Measurements from ENCODE around the gene GOLGA1. TPM values are rescaled to one million over a fixed set of nuclear protein-coding genes. Genes with fewer than 3 reads are reported as not detected.
"Not testable (repeated sequence)": the region's sequence is repeated elsewhere in the genome, so short reads cannot be mapped to it uniquely, and the experiment has no call there.

The GOLGA1 gene
- total and polyA plus RNA-seq, 4 donors = 7.9 to 20.4 (median 13.3) TPM

DNA sequence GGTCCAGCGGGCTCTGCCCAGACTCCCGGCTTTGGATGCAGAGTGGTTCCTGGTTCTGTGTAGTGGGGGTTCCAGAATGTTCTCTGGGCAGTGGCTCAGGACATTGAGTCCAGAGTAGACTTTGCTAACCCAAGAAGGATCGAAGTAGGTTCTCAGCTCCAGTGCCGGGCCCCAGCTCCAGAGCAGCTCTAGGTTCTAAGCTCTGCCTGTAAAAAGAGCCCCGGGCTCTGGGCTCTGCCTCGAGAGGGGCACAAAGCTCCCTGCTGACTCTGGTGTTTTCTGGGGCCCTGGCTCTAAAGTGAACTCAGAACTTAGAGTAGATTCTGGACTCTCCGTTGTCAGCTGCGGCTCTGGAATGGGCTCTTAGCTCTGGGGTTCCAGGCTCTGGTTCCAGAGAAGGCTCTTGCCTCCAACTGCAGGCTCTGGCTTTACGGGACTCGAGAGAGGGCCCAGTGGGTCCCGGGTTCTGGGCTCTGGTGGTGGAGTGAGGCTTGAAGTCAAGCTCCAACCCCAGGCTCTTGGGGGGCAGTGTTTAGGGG, 87.2 kb downstream of the GOLGA1 start:
- Histone ChIP-seq H3K4me1 (ENCODE audit: control insufficient read depth in 1 of 2, insufficient read depth in 2 of 2, low read length in 2 of 2) (no peaks in the 10 kb centered on the region), H3K4me3 (ENCODE audit: low read length in 2 of 2) (peak overlapping the region in 1 of 2 donors; percentile 28), H3K36me3 (ENCODE audit: control insufficient read depth in 1 of 2, insufficient read depth in 2 of 2, low read length in 1 of 2) (peaks cover 0 to 5% of the 10 kb centered on the region in 2 donors), H3K27me3 (ENCODE audit: control insufficient read depth in 1 of 2, insufficient read depth in 2 of 2, low read length in 1 of 2) (no peaks in the 10 kb centered on the region), H3K9me3 (ENCODE audit: control insufficient read depth, low read length) (no peaks in the 10 kb centered on the region), H3K27ac (ENCODE audit: low read depth in 1 of 2, low read length in 2 of 2) (no peak overlapping the region)
- DNase-seq = peak in 1 of 2 donors; percentile 35
- intact Hi-C loops (cut with DNase I) = loop anchor here (1.0 kb wide), 1 partner anchor 81 kb away; no protein-coding TSS in a partner anchor
- peak; percentile 6 for ATAC-seq (ENCODE audit: low FRiP score)
- WGBS, 2 donors = 55 to 60% methylated on average over 11 of the region's 11 CpGs

DNA sequence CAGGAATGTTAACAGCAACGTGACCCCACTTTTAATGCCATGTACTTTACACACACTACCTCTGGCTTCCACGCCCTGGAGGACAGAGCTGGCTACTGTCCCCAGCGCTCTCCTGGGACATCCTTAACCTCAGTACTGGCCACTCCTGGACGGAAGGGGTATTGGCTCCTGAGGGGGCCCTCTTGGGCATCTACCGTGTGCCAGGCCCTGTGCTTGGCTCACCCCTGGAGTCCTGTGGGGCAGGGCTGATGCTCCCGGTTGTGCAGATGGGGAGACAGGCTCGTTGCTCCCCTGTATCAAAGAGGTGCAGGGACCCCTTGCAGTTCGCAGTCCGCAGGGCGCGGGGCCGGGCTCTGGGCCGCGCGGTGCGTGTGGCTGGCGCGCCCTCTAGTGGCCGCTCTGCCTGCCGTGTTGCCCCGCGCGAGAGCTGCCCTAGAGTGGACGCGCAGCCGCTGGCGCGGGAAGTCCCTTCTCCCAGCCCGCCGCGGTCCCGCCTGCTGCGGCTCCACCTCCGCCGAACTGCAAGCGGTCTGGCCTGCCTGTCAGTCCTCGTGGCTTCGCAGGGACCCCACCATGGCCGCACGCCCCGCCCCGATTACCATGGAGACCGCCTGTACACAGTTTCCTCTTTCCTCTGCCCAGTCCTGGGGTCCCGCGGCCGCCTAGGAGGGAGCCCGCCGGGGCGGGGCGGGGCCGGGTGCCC, 87.9 kb downstream of the GOLGA1 start, which contains the start of gene WDR38:
TSS of gene WDR38 (plus strand) at position 632 of the 703 bp plus-strand sequence. CDS start 72 bp downstream, outside the sequence.
- DNase-seq (peak; percentile 86 to 91), ATAC-seq (ENCODE audit: low FRiP score) (peak; percentile 92)
- intact Hi-C loops (cut with DNase I) = loop anchor here (1.0 kb wide), 1 partner anchor 81 kb away; no protein-coding TSS in a partner anchor
- H3K27me3 ChIP-seq (ENCODE audit: control insufficient read depth in 1 of 2, insufficient read depth in 2 of 2, low read length in 1 of 2) = no peaks in the 10 kb centered on the region
- H3K36me3 ChIP-seq (ENCODE audit: control insufficient read depth in 1 of 2, insufficient read depth in 2 of 2, low read length in 1 of 2) = peaks cover 0 to 3% of the 10 kb centered on the region in 2 donors
- WGBS, 2 donors = 1% methylated on average over 38 to 51 of the region's 51 CpGs
- no peaks in the 10 kb centered on the region for H3K4me1 ChIP-seq (ENCODE audit: control insufficient read depth in 1 of 2, insufficient read depth in 2 of 2, low read length in 2 of 2)
- H3K27ac ChIP-seq (ENCODE audit: low read depth in 1 of 2, low read length in 2 of 2) = no peak within 1 kb of the TSS
- peak within 1 kb of the TSS in 1 of 2 donors; percentile 28 for H3K4me3 ChIP-seq (ENCODE audit: low read length in 2 of 2)
- H3K9me3 ChIP-seq (ENCODE audit: control insufficient read depth, low read length) = no peaks in the 10 kb centered on the region

DNA sequence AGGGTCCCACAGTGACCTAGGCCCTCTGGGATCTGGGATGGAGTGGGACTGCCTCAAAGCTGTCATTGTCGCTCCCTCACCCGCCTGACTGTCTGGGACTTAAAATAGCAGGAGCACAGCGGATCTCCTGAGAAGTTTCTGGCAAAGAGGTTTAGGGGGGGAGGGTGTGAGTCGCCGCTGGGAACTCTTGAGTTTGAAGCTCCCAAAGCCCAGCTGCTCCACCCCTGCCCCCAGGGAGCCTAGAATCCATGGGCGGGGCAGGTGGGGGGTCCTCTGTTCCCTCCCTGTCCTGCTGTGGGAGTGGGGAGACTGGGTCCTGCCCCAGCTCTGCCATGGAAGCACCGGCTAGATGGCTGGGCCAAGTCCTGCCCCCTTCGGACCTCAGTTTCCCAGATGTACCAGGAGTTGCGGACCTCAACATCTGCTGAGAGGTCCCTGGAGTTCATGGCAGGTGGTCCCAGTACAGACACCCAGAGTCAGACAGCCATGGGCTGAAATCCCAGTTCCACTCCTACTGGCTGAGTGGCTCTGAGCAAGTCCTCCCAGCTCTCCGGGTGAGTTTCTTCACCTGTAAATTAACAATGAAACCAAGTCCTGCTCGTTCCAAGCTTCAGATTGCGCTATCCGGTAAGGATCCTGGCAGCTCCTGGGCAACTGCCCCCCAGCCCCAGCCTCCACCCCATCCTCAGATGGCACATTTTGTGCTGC, 88.6 kb downstream of the GOLGA1 start:
- Histone ChIP-seq H3K36me3 (ENCODE audit: control insufficient read depth in 1 of 2, insufficient read depth in 2 of 2, low read length in 1 of 2) (no peaks in the 10 kb centered on the region), H3K27ac (ENCODE audit: low read depth in 1 of 2, low read length in 2 of 2) (no peak overlapping the region), H3K4me3 (ENCODE audit: low read length in 2 of 2) (no peak overlapping the region), H3K9me3 (ENCODE audit: control insufficient read depth, low read length) (no peaks in the 10 kb centered on the region), H3K27me3 (ENCODE audit: control insufficient read depth in 1 of 2, insufficient read depth in 2 of 2, low read length in 1 of 2) (no peaks in the 10 kb centered on the region), H3K4me1 (ENCODE audit: control insufficient read depth in 1 of 2, insufficient read depth in 2 of 2, low read length in 2 of 2) (no peaks in the 10 kb centered on the region)
- intact Hi-C loops (cut with DNase I) = no loop called here
- 27 to 33% methylated on average over 13 of the region's 13 CpGs for WGBS, 2 donors
- ATAC-seq (ENCODE audit: low FRiP score) = no peak
- no peak for DNase-seq

- 62 to 67% methylated on average over 10 of the region's 10 CpGs for WGBS, 2 donors
Measured at GRCh38 chr9:124849801-124850200, 91.1 kb downstream of the GOLGA1 start.

GRCh38 chr9:124846969-124847368, 93.9 kb downstream of the GOLGA1 start:
- intact Hi-C loops (cut with DNase I) = no loop called here
- WGBS, 2 donors = 93 to 95% methylated on average over 6 of the region's 6 CpGs
- ATAC-seq (ENCODE audit: low FRiP score) (no peak), DNase-seq (no peak)
- Histone ChIP-seq H3K4me1 (ENCODE audit: control insufficient read depth in 1 of 2, insufficient read depth in 2 of 2, low read length in 2 of 2) (no peaks in the 10 kb centered on the region), H3K4me3 (ENCODE audit: low read length in 2 of 2) (no peak overlapping the region), H3K36me3 (ENCODE audit: control insufficient read depth in 1 of 2, insufficient read depth in 2 of 2, low read length in 1 of 2) (no peaks in the 10 kb centered on the region), H3K27ac (ENCODE audit: low read depth in 1 of 2, low read length in 2 of 2) (no peak overlapping the region), H3K27me3 (ENCODE audit: control insufficient read depth in 1 of 2, insufficient read depth in 2 of 2, low read length in 1 of 2) (no peaks in the 10 kb centered on the region), H3K9me3 (ENCODE audit: control insufficient read depth, low read length) (no peaks in the 10 kb centered on the region)

More at GRCh38 chr9:124849801-124850200, 91.1 kb downstream of the GOLGA1 start:
- H3K27ac ChIP-seq (ENCODE audit: low read depth in 1 of 2, low read length in 2 of 2) = no peak overlapping the region
- intact Hi-C loops (cut with DNase I) = no loop called here
- H3K36me3 ChIP-seq (ENCODE audit: control insufficient read depth in 1 of 2, insufficient read depth in 2 of 2, low read length in 1 of 2) = no peaks in the 10 kb centered on the region
- H3K4me1 ChIP-seq (ENCODE audit: control insufficient read depth in 1 of 2, insufficient read depth in 2 of 2, low read length in 2 of 2) = no peaks in the 10 kb centered on the region
- H3K4me3 ChIP-seq (ENCODE audit: low read length in 2 of 2) = no peak overlapping the region
- H3K27me3 ChIP-seq (ENCODE audit: control insufficient read depth in 1 of 2, insufficient read depth in 2 of 2, low read length in 1 of 2) = no peaks in the 10 kb centered on the region
- ATAC-seq (ENCODE audit: low FRiP score) = no peak
- no peak for DNase-seq
- H3K9me3 ChIP-seq (ENCODE audit: control insufficient read depth, low read length) = no peaks in the 10 kb centered on the region

DNA sequence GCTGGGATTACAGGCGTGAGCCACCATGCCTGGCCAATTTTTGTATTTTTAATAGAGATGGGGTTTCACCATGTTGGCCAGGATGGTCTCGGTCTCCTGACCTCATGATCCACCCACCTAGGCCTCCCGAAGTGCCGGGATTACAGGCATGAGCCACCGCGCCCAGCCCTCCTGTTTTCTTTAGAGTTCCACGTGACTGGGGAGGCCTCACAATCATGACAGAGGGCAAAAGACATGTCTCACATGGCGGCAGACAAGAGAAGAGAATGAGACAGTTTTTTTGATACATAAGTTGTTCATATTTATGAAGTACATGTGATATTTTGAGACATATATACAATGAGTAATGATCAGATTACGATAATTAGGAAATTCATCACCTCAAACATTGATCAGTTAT, 94.4 kb downstream of the GOLGA1 start:
- H3K27me3 ChIP-seq (ENCODE audit: control insufficient read depth in 1 of 2, insufficient read depth in 2 of 2, low read length in 1 of 2); H3K9me3 ChIP-seq (ENCODE audit: control insufficient read depth, low read length); H3K36me3 ChIP-seq (ENCODE audit: control insufficient read depth in 1 of 2, insufficient read depth in 2 of 2, low read length in 1 of 2); H3K27ac ChIP-seq (ENCODE audit: low read depth in 1 of 2, low read length in 2 of 2); DNase-seq; ATAC-seq (ENCODE audit: low FRiP score); H3K4me1 ChIP-seq (ENCODE audit: control insufficient read depth in 1 of 2, insufficient read depth in 2 of 2, low read length in 2 of 2); intact Hi-C loops (cut with DNase I); H3K4me3 ChIP-seq (ENCODE audit: low read length in 2 of 2): not testable (repeated sequence)
- 90 to 92% methylated on average over 9 of the region's 9 CpGs for WGBS, 2 donors

GRCh38 chr9:124844291-124844690, 96.6 kb downstream of the GOLGA1 start:
- no peak for DNase-seq
- Histone ChIP-seq H3K27ac (ENCODE audit: low read depth in 1 of 2, low read length in 2 of 2) (no peak overlapping the region), H3K9me3 (ENCODE audit: control insufficient read depth, low read length) (no peaks in the 10 kb centered on the region), H3K27me3 (ENCODE audit: control insufficient read depth in 1 of 2, insufficient read depth in 2 of 2, low read length in 1 of 2) (no peaks in the 10 kb centered on the region), H3K4me1 (ENCODE audit: control insufficient read depth in 1 of 2, insufficient read depth in 2 of 2, low read length in 2 of 2) (no peaks in the 10 kb centered on the region), H3K4me3 (ENCODE audit: low read length in 2 of 2) (no peak overlapping the region), H3K36me3 (ENCODE audit: control insufficient read depth in 1 of 2, insufficient read depth in 2 of 2, low read length in 1 of 2) (no peaks in the 10 kb centered on the region)
- intact Hi-C loops (cut with DNase I) = no loop called here
- no peak for ATAC-seq (ENCODE audit: low FRiP score)
- WGBS, 2 donors = 80 to 88% methylated on average over 4 of the region's 4 CpGs

DNA sequence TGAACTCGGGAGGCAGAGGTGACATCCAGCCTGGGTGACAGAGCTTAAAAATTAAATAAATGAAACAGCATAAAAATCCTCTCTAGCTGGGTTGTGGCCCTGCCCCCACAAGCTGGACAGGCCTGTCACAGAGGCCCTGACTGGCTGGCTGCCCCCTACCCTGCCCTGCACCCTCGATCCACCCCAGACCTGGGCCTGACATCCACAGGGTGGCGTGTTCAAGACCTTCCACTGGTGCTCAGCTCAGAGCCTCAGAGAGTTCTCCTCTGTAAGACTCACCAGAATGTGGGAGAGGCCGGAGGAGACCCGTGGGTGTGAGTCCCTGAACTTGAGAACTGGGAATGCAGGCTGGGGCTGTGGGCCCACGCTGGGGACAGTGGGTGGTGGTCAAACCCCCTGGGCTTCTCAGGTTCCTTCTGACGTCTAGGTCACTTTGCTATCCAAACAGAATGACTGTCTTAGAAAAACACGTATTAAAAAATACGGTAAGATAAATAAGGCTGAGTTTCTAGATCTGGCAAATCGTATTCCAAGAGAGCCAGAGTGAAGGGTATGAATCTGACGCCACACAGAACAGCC, 97.3 kb downstream of the GOLGA1 start:
- no peaks in the 10 kb centered on the region for H3K27me3 ChIP-seq (ENCODE audit: control insufficient read depth in 1 of 2, insufficient read depth in 2 of 2, low read length in 1 of 2)
- intact Hi-C loops (cut with DNase I) = no loop called here
- DNase-seq (no peak), ATAC-seq (ENCODE audit: low FRiP score) (no peak)
- WGBS, 2 donors = 61 to 67% methylated on average over 11 of the region's 11 CpGs
- no peak overlapping the region for H3K4me3 ChIP-seq (ENCODE audit: low read length in 2 of 2)
- H3K4me1 ChIP-seq (ENCODE audit: control insufficient read depth in 1 of 2, insufficient read depth in 2 of 2, low read length in 2 of 2) = no peaks in the 10 kb centered on the region
- no peaks in the 10 kb centered on the region for H3K36me3 ChIP-seq (ENCODE audit: control insufficient read depth in 1 of 2, insufficient read depth in 2 of 2, low read length in 1 of 2)
- no peaks in the 10 kb centered on the region for H3K9me3 ChIP-seq (ENCODE audit: control insufficient read depth, low read length)
- no peak overlapping the region for H3K27ac ChIP-seq (ENCODE audit: low read depth in 1 of 2, low read length in 2 of 2)
